Stimulated activated CD4-positive, alpha-beta T cell treated with anti-CD3 and anti-CD28 coated beads, Interleukin-4, amount 100 ng/mL, for 4 hours (primary cell): ENCODE measurements around the gene HSD11B1L.

Experiments used
- DNase-seq, 2 experiments: peaks; one replicate each; pipeline ENCODE4 v3.0.0-alpha.2; 2020

Gene HSD11B1L, protein sequence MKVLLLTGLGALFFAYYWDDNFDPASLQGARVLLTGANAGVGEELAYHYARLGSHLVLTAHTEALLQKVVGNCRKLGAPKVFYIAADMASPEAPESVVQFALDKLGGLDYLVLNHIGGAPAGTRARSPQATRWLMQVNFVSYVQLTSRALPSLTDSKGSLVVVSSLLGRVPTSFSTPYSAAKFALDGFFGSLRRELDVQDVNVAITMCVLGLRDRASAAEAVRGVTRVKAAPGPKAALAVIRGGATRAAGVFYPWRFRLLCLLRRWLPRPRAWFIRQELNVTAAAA

DNA sequence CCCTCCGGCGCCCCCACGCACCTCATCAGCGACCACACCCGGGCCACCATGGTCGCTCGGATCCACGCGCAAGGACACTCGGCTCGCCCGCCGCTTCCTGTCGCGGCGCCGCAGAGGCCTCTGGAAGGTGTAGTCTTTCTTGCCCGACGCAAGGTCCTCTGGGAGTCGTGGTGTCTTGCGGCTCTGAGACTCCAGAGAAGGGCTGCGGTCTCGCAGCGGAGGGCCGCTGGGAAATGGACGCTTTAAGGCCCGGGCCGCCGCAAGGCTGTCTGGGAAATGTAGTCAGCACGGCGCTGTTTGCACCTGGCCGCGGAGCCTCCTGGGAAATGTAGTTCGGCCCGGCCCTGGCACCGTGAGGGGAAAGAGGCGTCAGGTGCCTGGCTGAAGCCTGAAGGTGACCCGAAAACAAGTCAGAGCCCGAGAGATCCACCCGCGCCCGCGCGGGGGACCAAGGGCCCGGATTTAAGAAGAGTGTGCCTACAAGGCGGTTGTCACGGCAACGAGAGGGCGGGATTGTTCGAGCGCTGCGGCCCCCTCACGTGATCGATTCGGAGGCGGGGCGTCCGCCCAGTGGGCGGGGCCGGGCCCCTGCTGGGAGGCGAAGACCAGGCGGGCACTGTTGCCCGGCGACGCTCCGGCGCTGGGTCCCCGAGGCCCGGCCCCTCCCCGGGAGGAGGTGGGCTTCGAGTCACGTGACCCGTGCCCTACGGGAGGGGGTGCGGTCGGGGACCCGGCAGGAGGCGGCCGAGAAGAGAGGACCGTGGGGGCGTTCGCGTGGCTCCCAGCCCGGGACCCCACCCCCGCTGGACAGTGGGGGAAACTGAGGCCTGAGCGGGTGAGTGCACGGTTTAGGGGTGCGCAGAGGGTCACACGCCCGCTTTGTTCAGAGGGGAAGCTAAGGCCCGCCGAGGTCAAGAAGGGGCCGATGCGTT lies at the start of gene HSD11B1L, which contains the start of gene MICOS13:
HSD11B1L (plus strand) TSS at position 591 of the 932 bp plus-strand sequence. CDS start 3,806 bp downstream, outside the sequence.
MICOS13 (minus strand) TSS at position 80 of the 932 bp plus-strand sequence; CDS start at position 50, 30 bp downstream.
- peak; percentile 97 to 99 for DNase-seq

DNA sequence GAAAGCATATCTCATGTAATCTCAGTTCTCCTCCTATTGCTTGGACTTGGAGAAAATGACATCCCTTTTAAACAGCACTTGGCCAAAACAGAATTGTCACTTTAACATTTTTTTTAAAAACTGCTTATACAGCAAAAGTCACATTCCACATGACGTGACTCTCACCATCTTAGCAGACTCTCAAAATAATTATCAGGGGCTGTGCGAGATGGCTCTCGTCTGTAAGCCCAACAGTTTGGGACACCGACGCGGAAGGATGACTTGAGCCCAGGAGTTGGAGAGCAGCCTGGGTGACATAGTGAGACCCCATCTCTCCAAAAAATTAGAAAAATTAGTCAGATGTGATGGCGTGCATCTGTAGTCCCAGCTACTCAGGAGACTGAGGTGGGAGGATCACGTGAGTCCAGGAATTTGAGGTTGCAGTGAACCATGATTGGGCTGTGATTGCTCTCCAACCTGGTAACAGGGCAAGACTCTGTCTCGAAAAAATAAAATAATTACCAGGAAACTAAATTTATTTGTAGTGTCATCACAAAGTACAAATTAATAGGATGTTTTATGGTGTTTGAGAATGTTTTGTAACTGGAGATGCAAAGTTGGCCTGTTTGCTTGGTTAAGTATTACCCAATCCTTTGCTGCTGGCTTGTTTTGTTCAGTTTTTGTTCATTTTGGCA lies 49.1 kb upstream of the HSD11B1L start:
- no peak for DNase-seq

DNA sequence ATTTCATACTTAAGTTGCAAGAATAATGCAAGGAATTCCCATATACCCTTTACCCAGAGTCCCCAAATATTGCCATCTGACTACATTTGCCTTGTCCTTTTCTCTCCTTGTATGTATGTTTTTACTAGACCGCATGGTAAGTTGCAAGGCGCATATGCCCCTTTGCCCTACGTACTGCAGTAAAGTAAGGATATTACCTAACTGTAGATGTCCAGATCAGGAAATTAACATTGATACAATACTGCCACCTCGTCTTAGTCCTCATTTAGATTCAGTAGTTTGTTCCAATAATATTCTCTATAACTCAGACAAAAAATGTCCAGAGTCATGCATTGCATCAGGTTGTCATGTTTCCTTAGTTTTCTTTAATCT lies 48.6 kb upstream of the HSD11B1L start:
- no peak for DNase-seq

DNA sequence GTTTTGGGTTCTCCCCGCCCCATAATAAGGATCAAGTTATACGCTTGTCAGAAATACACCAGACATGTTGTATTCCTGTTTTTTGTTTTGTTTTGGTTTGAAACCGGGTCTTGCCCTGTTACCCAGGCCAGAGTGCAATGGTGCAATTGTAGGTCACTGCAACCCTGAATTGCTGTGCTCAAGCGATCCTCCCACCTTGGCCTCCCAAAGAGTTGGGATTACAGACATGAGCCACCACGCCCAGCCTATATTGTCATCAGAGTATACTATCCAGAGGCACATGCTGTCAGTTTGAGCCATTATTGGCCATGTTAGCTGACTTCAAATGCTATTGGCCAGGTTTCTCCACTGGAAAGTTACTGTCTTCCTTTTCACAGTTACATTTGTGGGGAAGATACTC lies 48.2 kb upstream of the HSD11B1L start:
- DNase-seq, result no peak

DNA sequence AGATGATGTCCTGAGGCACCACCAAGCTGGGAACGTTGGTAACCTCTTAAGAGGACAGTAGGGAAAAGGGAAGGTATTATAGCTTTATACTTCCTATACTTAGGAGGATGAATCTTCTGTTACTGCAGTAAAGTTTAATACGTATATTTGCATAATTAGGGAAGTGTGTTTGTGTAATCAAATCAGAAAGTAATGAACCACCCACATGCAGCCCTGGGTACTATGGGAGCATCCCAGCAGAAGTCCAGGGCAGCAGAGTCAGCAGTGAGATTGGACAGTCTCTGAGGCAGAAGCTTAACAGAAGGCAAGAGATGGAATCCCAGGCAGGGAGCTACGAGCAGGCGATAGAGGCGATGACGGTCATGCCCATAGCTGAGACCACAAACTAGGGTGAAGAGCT lies 45.4 kb upstream of the HSD11B1L start:
- DNase-seq, result no peak

DNA sequence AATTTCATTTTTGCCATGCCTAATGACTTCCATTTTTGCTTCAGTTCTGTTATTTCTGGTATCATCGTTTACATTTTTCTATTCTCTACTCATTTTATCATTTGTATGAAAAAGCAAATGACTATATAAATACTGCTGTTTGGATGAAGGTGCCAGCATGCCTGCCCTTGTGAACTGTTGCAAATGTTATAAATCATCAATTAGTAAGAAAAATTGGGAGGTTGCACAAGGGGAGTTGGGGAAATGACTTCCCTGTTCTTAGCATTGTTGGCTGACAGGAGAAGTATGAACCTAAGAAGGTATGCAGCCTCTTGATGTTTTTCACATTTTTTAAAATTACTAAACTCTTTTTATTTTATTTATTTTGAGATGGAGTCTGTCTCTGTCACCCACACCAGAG lies 42.9 kb upstream of the HSD11B1L start:
- no peak for DNase-seq

DNA sequence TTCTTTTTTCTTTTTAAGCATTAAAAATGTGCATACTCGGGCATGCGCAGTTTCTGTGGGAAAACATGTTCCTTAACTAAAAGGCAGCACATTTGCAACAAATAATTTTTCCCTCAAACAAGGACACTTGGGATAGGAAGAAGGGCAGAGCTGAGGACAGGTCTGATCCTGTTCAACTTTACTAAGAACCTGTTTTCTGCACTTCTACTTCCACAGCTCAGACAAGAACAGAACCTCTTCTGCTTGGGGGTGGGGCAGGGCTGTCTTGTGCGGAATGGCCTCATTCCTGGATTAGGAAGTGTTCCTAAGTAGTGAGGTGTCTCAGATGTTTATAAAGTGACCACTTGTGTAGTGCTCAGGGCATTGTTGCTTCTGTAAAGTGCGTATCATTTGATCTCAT lies 39.7 kb upstream of the HSD11B1L start:
- DNase-seq, result no peak

DNA sequence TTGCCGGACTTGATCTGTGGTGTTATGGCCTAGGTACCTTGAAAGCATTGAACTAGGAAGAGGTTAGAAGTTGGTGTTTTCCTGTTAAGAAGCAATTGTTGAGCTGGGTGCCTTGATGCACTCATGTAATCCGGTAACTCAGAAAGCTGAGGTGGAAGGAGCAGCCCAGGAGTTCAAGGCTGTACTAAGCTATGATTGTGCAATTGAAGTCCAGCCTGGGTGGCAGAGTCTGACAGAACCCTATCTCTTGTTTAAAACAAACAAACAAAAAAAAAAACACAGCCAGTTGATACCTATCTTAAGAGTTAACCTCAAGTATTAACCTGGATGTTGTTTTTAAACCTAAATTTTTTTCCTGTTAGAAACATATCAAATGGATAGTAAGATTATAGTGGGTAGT lies 38.6 kb upstream of the HSD11B1L start:
- DNase-seq, result no peak

DNA sequence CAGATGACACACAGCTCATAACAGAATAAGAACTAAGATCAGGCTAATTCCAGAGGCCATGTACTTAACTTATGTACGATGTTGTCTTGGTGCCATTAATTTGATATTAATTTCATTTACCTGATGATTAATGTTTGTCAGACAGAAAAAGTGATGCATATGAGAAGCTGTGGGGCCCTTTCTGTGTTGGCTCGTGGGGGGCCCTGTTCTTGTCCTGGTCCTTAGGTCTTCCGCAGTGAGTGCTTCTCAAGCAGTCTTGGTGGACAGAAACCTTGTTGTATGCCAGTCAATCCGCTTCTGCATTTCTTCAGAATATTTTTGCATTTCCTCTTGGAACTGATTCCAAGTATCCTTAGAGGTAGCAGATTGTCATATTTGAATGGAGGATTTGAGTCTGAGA lies 37.8 kb upstream of the HSD11B1L start:
- DNase-seq, result no peak

DNA sequence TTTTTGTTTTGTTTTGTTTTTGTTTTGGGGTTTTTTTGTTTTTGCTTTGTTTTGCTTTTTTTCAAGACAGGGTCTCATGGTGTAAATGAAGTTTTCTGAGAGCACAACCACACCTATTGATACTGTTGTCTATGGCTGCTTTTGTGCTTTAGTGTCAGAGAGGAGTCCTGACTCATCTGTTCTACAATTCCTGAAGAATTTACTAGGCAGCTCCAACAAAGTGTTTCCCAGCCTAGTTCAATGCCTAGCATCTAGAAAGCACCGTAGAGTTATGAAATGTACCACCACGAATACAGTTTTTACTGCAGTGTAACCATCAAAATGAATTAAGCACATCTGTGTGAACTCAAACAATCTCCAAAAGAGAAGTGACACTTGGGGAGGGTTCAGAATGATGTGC lies 36.8 kb upstream of the HSD11B1L start:
- DNase-seq, result no peak

DNA sequence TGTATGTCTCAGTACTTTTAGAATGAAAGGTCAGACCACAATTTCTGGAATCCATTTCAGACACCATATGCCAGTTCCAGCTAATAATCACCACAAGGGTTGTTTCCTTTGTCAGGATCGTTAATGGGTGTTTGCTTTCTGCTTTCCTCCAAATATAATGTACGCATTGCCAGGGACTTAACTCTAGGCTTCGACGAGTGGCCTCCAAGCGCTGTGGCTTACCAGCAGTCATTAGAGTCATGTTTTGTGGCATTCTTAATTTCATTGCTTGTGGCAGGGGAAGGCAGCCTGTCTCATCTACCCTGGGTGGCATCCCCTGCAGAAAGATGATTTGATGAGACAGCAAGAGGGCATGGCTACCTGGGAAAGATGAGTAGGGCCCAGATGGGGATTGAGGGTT lies 35.4 kb upstream of the HSD11B1L start:
- DNase-seq, result no peak

DNA sequence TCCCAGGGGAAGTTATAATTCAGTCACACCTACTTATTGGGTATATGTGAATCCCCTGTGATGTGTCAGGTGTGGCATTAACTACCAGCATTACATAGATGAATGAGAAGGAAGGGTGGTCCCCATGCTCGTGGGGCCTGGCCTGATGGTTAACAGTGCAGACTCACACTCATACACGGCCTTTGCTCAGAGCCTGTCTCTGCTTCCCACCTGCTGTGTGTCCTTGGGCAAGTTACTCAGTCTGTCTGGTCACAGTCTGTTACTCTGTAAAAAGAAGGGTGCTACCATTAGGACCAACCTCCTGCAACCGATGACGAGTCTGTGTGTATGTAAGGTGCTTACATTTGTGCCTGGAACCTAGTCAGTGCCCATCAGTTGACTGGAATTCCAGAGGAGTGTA lies 34.1 kb upstream of the HSD11B1L start:
- DNase-seq, result no peak

DNA sequence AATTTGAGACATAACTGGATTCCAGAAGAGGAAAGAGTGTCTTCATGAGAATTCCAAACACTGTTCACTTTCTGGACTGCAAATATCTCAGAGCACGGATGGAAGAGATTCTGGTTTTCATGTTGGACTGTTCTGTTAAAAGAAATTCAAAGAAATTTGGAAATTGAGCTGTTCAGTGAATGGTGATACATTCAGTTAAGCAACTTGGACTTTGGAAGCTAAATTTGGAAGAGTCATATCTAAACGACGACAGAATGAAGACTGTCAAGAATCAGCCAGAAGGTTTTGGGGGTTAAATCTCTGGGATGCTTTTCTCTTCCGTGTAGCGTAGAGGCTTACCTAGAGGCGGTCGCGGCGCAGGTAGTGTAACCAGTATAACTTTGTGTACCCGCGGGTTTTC lies 32.4 kb upstream of the HSD11B1L start:
- no peak for DNase-seq

DNA sequence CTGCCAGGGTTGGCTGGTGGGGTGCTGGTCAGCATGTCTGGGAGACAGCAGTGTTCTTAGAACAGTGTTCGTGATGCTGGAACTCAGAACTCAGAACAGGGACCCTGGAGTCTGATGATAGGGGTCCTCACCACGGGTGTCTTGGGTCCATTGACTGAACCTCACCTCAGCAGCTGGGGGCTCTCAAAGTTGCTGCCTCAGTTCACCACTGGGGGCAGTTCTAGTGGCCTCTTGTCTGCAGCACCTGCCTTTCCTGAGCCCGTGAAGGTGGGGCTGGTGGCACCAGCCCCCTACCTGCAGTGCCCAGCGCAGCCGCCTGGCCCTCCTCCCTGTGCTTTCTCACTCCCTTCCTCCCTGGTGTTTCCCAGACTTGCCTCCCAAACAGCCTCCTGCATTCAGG lies 29.5 kb upstream of the HSD11B1L start:
- DNase-seq, result no peak

DNA sequence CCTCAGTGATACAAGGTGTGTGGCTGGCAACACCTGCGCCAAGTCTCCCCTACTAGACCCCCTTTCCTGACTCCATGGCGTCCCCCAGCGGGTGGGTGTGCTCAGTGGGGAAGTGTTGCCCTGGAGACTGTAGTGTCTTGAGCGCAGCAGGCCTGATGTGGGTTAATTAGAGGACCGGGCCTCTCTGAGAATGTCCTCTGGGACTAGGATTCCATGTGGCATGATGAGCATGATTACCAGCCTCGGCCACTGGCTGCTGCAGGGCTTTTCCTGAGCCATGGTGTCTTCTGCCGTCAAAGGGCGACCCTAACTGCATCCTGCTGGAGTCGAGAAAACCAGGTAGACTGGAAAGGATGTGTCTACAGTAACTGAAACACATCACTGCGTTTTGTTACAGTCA lies 28.6 kb upstream of the HSD11B1L start:
- no peak for DNase-seq

DNA sequence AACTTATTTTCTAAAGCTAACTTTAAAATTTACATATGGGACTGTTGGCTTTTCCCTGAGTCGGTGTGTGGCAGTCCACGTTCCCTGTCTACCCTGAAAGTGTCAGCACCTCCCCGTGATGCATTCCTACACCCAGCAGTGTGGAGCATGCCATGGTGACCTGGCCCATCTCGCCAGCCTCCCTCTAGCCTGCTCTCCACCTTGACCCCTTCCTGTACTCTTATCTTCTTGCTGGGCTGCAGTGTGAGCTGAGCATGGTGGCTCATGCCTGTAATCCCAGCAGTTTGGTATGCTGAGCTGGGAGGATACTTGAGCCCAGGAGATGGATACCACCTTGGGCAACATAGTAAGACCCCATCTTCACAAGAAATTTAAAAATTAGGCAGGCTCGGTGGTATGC lies 25.9 kb upstream of the HSD11B1L start:
- DNase-seq, result no peak

DNA sequence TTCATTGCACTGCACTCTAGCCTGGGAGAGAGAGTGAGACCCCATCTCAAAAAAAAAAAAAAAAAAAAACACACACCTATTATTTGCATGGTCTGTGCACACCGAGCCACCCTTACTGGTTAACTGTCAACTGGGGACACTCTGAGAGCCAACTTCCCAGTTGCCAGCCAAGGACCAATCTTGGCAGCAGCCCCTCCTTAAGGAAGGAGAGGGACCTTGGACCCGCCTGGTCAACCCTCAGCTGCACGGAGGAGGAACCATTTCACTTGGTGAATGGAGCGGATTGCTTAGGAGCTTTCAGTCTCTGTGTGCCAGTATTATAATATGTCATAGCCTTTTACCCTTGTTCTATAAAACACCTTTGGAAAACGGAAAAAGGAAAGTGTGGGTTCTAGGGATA lies 25.4 kb upstream of the HSD11B1L start:
- no peak for DNase-seq

DNA sequence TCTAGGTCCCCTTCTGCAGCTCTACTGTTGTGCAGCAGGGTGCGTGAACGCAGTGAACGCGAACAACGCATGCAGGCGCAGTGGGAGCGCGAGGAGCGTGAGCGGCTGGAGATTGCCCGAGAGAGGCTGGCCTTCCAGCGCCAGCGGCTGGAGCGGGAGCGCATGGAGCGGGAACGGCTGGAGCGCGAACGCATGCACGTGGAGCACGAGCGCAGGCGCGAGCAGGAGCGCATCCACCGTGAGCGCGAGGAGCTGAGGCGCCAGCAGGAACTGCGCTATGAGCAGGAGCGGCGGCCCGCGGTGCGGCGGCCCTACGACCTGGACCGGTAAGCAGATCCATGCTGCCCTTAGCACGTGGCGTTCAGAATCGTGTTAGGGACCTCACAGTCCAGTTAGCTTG lies 19.3 kb upstream of the HSD11B1L start:
- no peak for DNase-seq

DNA sequence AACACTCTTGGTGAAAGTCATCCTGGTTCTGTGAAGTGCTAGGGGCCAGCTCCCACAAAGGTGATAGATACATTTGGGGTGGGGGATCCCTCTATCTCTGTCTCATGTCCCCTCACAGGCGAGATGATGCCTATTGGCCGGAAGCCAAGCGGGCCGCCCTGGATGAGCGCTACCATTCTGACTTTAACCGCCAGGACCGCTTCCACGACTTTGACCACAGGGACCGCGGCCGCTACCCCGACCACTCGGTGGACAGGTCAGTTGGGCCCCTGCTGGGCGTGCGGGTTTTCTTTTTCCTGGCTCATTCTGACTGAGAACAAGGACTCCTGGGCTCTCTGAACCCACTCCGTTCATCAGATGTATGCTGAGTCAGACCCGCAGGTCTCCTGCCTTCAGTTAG lies 16.9 kb upstream of the HSD11B1L start:
- DNase-seq, result no peak

DNA sequence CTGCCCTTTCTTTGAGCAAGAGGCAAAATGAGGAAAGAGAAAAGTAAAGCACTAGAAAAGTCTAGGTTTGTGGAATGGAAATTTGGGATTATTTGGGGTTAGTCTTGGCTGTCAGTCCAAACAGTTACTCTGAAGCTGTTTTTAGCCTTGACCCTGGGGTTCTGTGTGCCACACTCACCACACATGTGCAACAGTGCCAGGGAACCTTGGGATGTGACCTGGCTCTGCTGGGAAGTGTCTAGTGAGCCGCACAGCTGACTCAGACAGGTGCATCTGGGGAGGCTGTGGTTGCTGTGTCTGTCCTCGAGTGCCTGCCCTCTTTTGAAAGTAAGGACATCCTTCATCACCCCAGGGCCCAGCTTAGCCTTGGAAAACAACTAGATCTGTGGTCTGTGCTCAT lies 16.3 kb upstream of the HSD11B1L start:
- no peak for DNase-seq

DNA sequence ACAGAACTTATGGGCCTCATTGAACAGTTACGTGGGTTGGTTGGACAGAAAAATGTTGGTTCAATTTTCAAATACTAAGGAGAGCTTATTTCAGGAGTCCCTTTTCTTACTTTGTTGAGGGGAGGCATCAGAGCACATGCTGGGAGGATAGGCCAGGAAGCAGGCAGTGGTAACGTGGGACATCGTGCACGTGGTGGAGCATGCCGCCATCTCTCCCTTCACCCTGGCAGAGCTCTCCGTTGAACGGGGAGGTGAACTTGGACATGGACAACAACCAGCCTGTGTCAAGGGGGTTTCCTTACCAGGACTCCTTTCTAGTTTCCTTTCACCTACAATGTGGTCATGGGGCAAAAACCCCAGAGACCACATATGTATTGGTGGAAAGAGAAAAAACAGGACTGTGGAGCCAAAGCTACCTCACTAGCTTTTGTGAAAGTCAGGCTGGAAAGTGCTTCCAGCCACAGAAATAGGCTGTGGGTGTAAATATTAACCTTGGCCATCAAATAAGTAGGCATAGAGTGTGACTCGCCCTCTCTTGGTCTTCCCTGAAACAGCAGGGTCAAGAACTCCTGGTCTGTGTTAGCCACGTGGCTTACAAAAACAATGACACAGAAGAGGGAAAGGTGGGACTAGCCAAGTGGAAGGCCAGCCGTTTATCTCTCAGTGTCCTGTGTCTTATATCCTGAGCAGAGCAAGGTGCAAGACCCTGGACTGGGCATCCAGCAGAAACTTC lies 14.9 kb upstream of the HSD11B1L start:
- DNase-seq, result no peak

DNA sequence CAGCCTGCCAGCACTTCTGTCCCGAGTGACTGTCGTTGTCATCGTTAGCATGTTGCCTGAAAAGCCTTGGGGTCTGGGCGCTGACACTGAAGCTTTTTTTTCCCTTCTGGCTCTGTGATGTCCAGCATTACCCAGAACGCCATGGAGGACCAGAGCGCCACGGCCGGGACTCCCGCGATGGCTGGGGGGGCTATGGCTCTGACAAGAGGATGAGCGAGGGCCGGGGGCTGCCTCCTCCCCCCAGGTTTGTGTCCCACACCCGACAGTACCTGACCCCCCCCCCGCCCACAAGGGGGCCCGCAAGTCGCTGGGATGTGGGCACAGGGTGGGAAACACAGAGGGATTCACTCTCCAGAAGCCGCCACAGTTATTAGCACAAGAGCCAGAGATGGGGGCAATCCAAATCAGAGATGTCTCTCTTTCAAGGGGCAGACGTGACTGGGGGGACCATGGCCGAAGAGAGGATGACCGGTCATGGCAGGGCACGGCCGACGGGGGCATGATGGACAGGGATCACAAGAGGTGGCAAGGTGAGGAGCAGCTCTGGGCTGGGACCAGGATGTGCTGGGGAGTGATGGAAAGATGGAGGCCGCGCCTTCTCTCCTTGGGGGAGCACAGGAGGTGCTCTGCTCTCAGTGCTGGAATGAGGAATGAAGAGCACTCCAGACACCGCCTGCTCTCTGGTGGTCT lies 13.8 kb upstream of the HSD11B1L start:
- no peak for DNase-seq
